Measurements from ENCODE around the gene CLIC4.

Gene CLIC4

DNA sequence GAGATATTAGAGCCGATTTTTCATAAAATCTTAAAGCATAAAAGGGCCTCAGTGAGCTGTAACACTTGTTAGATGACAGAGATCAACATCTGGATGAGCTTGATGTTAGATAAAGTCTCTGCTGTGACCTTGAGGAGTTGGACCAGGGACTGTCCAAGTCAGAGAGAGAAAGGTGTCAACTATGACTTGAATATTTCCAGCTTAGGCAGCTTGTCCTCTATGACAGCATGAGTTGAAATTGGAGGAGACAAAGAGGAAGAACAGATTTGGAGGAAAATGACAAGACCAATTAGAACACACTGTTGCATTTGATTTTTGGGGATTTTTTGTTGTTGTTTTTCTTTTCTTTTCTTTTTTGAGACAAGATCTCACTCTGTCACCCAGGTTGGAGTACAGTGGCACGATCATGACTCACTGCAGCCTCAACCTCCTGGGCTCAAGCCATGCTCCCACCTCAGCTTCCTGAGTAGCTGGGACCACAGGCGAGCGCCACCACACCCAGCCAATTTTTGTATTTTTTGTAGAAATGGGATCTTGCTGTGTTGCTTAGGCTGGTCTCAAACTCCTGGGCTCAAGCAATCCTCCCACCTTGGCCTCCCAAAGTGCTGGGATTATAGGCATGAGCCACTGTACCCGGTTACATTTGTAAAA is 35.3 kb upstream of the CLIC4 start:
- Mint-ChIP-seq H3K9me3 (no peaks in the 10 kb centered on the region), H3K27ac (no peak overlapping the region)

DNA sequence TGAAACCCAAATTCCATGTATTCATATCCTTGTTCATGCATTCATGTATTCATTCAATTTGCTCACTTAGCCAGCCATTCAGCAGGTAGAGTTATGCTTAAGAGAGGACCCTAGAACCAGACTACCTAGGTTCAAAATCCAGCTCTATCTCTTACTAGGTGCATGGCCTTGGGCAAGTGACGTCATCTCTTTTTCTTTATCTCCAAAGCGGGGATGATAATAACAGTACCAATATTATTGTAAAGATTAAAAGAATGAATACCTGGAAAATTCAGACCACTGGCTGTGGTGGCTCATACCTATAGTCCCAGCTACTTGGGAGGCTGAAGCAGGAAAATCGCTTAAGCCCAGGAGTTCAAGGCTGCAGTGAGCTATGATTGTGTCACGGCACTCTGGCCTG is 33.9 kb upstream of the CLIC4 start:
- no peak for DNase-seq
- Mint-ChIP-seq H3K27ac (no peak overlapping the region), H3K9me3 (no peaks in the 10 kb centered on the region), H3K27me3 (ENCODE audit: low read depth, poor library complexity) (peaks cover 11% of the 10 kb centered on the region), H3K4me1 (peaks cover 9% of the 10 kb centered on the region), H3K4me3 (no peak overlapping the region), H3K36me3 (ENCODE audit: low read depth) (no peaks in the 10 kb centered on the region)
- TF ChIP-seq CTCF (IDR thresholded peaks at IDR 0.05): no peak

More for the DNA sequence above, 35.3 kb upstream of the CLIC4 start:
- TF ChIP-seq CTCF (IDR thresholded peaks at IDR 0.05): no peak
- Mint-ChIP-seq H3K27me3 (ENCODE audit: low read depth, poor library complexity) (peaks cover 17% of the 10 kb centered on the region), H3K36me3 (ENCODE audit: low read depth) (no peaks in the 10 kb centered on the region), H3K4me1 (peaks cover 18% of the 10 kb centered on the region), H3K4me3 (no peak overlapping the region)
- DNase-seq: no peak

DNA sequence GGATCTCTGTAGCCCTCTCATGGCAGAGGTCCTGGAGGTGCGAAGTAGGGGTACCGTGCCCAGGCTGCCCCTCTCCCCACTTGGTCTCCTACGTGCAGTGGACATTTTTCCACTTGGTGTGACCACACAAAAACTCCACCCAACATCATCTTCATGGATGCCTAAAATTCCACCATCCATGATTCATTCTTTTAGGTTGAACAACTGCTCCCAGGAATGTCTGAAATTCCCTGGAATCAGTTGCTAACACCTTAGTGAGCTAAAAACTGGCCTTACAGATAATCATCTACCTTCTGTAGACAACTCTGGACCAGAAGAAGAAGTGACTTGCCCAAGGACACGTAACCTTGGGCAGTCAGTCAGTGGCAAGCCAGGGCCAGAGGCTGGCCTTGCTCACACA is 32.1 kb upstream of the CLIC4 start:
- H3K4me1 Mint-ChIP-seq: no peaks in the 10 kb centered on the region
- no peaks in the 10 kb centered on the region for H3K9me3 Mint-ChIP-seq
- peaks cover 11% of the 10 kb centered on the region for H3K27me3 Mint-ChIP-seq (ENCODE audit: low read depth, poor library complexity)
- no peak for DNase-seq
- TF ChIP-seq CTCF (IDR thresholded peaks at IDR 0.05): no peak
- H3K36me3 Mint-ChIP-seq (ENCODE audit: low read depth): no peaks in the 10 kb centered on the region
- H3K27ac Mint-ChIP-seq: no peak overlapping the region
- H3K4me3 Mint-ChIP-seq: no peak overlapping the region

GRCh38 chr1:24713736-24714135 is 31.5 kb upstream of the CLIC4 start:
- Mint-ChIP-seq H3K36me3 (ENCODE audit: low read depth) (no peaks in the 10 kb centered on the region), H3K9me3 (no peaks in the 10 kb centered on the region), H3K27ac (no peak overlapping the region), H3K4me1 (no peaks in the 10 kb centered on the region), H3K4me3 (no peak overlapping the region), H3K27me3 (ENCODE audit: low read depth, poor library complexity) (peaks cover 11% of the 10 kb centered on the region)
- no peak for TF ChIP-seq CTCF (IDR thresholded peaks at IDR 0.05)
- DNase-seq: no peak

DNA sequence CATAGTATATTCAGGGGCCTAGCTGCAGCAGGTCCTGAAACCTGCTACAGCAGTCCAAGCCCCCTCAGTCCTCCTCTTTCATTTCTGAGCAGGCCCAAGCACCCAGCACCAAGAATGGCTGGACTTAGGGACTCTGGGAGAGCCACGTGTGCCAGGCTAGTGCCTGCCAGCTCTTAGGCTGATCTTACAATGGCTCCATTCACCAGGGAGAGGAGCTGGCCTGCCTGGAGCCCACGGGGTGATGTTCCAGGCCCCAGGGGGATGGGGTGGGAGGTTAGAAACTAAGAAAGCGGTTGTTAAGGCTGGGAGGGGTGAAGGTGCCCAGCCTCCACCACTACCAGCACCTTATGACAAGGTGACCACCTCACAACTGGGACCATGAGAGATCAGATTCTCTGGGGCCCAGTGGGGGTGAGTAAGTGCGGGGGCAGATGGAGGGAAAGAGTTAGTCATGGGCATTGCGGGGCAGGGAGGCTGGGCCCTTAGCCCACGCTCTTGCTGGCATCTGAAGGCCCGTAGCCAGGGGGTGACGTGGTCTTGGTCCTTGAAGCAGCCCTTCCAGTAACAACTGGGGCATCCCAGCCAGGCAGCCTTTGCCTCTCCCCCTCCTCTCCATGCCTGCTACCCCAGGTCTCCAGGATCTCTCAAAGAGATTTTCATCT is 30.3 kb upstream of the CLIC4 start:
- DNase-seq: no peak
- no peak for TF ChIP-seq CTCF (IDR thresholded peaks at IDR 0.05)
- Mint-ChIP-seq H3K4me1 (no peaks in the 10 kb centered on the region), H3K27me3 (ENCODE audit: low read depth, poor library complexity) (peaks cover 7% of the 10 kb centered on the region), H3K9me3 (no peaks in the 10 kb centered on the region), H3K27ac (no peak overlapping the region), H3K4me3 (no peak overlapping the region), H3K36me3 (ENCODE audit: low read depth) (no peaks in the 10 kb centered on the region)

DNA sequence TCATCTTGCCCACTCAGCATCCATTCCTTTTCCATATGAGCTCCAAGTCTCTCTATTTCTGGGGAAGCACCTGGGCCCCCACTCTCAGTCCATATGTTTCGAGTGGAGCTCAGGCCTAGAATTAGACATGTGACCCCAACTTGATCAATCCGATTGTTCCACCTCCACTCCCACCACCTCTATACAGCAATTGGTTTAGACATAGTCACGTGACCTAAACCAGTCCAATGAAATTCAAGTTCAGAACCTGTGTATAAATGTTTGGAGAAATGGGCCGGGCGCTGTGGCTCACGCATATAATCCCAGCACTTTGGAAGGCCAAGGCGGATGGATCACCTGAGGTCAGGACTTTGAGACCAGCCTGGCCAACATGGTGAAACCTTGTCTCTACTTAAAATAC is 29.6 kb upstream of the CLIC4 start:
- Mint-ChIP-seq H3K27ac (no peak overlapping the region), H3K9me3 (peaks cover 2% of the 10 kb centered on the region), H3K27me3 (ENCODE audit: low read depth, poor library complexity) (peaks cover 5% of the 10 kb centered on the region), H3K4me1 (no peaks in the 10 kb centered on the region), H3K36me3 (ENCODE audit: low read depth) (no peaks in the 10 kb centered on the region), H3K4me3 (no peak overlapping the region)
- TF ChIP-seq CTCF (IDR thresholded peaks at IDR 0.05): no peak
- DNase-seq: no peak
